Measurements from ENCODE around the gene GHDC. TPM values are rescaled to one million over a fixed set of nuclear protein-coding genes. Genes with fewer than 3 reads are reported as not detected.

GHDC gene
- total RNA-seq, 1 donor from 2014 or later = 7.8 TPM

GRCh38 chr17:42183741-42184711, 10.3 kb downstream of the GHDC start:
- Mint-ChIP-seq H3K27ac (ENCODE audit: unreplicated experiment) (peak overlapping the region; percentile 68), H3K4me1 (ENCODE audit: low read depth) (peaks cover 15% of the 10 kb centered on the region), H3K4me3 (ENCODE audit: unreplicated experiment) (peak overlapping the region; percentile 76), H3K9me3 (ENCODE audit: low read depth) (no peaks in the 10 kb centered on the region), H3K27me3 (ENCODE audit: low read depth) (peaks cover 17% of the 10 kb centered on the region), H3K36me3 (ENCODE audit: low read depth) (no peaks in the 10 kb centered on the region)
- no peak for DNase-seq (ENCODE audit: low spot score)
- TF ChIP-seq, protein P1, sequence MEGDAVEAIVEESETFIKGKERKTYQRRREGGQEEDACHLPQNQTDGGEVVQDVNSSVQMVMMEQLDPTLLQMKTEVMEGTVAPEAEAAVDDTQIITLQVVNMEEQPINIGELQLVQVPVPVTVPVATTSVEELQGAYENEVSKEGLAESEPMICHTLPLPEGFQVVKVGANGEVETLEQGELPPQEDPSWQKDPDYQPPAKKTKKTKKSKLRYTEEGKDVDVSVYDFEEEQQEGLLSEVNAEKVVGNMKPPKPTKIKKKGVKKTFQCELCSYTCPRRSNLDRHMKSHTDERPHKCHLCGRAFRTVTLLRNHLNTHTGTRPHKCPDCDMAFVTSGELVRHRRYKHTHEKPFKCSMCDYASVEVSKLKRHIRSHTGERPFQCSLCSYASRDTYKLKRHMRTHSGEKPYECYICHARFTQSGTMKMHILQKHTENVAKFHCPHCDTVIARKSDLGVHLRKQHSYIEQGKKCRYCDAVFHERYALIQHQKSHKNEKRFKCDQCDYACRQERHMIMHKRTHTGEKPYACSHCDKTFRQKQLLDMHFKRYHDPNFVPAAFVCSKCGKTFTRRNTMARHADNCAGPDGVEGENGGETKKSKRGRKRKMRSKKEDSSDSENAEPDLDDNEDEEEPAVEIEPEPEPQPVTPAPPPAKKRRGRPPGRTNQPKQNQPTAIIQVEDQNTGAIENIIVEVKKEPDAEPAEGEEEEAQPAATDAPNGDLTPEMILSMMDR (IDR thresholded peaks at IDR 0.05) = peak; percentile 90

GRCh38 chr17:42182927-42183734, 11.2 kb downstream of the GHDC start:
- DNase-seq (ENCODE audit: low spot score) = no peak
- Mint-ChIP-seq H3K36me3 (ENCODE audit: low read depth) (no peaks in the 10 kb centered on the region), H3K4me1 (ENCODE audit: low read depth) (peaks cover 15% of the 10 kb centered on the region), H3K27ac (ENCODE audit: unreplicated experiment) (no peak overlapping the region), H3K27me3 (ENCODE audit: low read depth) (peaks cover 22% of the 10 kb centered on the region), H3K4me3 (ENCODE audit: unreplicated experiment) (peak overlapping the region; percentile 76), H3K9me3 (ENCODE audit: low read depth) (no peaks in the 10 kb centered on the region)
- TF ChIP-seq, protein P1 (IDR thresholded peaks at IDR 0.05) = no peak

- no peaks in the 10 kb centered on the region for H3K36me3 Mint-ChIP-seq (ENCODE audit: low read depth)
- H3K27ac Mint-ChIP-seq (ENCODE audit: unreplicated experiment) = no peak overlapping the region
- DNase-seq (ENCODE audit: low spot score) = no peak
- H3K27me3 Mint-ChIP-seq (ENCODE audit: low read depth) = peaks cover 22% of the 10 kb centered on the region
- TF ChIP-seq, protein P1 (IDR thresholded peaks at IDR 0.05) = no peak
- H3K4me1 Mint-ChIP-seq (ENCODE audit: low read depth) = peaks cover 15% of the 10 kb centered on the region
- no peaks in the 10 kb centered on the region for H3K9me3 Mint-ChIP-seq (ENCODE audit: low read depth)
- H3K4me3 Mint-ChIP-seq (ENCODE audit: unreplicated experiment) = no peak overlapping the region
These were observed 12.5 kb downstream of the GHDC start for GRCh38 chr17:42181851-42182207.

DNA sequence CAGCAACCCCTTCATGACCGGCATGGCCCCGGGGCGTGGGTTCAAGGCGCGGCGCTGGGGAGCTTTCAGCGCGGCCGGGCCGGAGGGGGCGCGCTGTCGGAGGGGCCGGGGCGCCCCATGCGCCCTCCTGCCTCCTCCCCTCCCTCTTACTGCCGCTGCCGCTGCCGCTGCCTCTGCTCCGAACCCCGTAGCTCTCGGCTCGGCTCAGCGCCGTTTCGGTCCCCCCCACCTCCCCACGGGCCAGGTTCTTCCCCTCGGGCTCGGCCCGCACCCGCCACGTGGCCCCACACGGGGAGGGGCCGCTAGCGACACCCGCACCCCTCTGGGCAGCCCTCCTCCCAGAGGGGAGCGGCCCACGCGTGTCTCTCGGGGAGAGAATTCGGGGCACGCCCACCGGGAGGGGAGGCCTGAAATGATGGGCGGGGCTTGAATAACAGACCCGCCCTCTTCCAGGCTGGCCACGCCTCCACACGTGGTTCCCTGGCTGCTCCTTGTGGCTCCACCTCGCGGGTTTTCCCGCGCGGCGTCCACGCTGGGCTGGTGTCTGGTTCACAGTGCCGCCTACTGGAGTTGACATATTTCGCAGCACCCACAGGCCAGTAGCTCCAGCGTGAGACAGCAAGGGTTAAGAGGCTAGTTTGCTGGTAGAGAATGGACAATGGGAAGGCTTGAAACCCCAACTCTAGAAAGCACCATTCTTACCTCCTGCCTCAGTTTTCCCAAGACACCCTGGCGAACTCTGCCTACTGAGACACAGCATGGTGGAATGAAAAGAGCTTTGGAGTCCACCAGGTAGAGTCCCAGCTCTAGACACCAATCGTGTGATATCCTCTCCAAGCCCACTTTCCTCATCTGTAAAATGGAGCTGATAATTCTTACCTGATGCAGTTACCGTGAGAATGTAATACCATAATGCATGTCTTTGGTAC, 13.1 kb downstream of the GHDC start, which contains the start of gene KCNH4:
Gene KCNH4 (minus strand): TSS at position 221 of the 929 bp plus-strand sequence. CDS start 197 bp downstream, at position 24.
- Mint-ChIP-seq H3K27me3 (ENCODE audit: low read depth) (peaks cover 22% of the 10 kb centered on the region), H3K9me3 (ENCODE audit: low read depth) (no peaks in the 10 kb centered on the region), H3K4me3 (ENCODE audit: unreplicated experiment) (peak within 1 kb of the TSS; percentile 16), H3K4me1 (ENCODE audit: low read depth) (peaks cover 15% of the 10 kb centered on the region), H3K27ac (ENCODE audit: unreplicated experiment) (no peak within 1 kb of the TSS), H3K36me3 (ENCODE audit: low read depth) (no peaks in the 10 kb centered on the region)
- DNase-seq (ENCODE audit: low spot score) = no peak
- TF ChIP-seq, protein P1 (IDR thresholded peaks at IDR 0.05) = peak; percentile 67
